CD4-positive, alpha-beta memory T cell (primary cell): Measurements from ENCODE around the gene PAEP. TPM values are rescaled to one million over a fixed set of nuclear protein-coding genes. Genes with fewer than 3 reads are reported as not detected.
A peak's percentile ranks its signal among the peaks of the same experiment; 100 is the strongest.

ENCODE experiments used
- CTCF ChIA-PET: fragments of 350-600 bp; sonication (Branson Sonifier 250); formaldehyde crosslinking; loops from one replicate; lab custom pipeline; 2021; ENCODE audit warnings: inconsistent platforms; ENCODE audit not compliant: partially characterized antibody; lab: Charles Lee
- POLR2A ChIA-PET: fragments of 350-600 bp; sonication (Branson Sonifier 250); formaldehyde crosslinking; loops from one replicate; lab custom pipeline; 2021; ENCODE audit not compliant: partially characterized antibody; lab: Charles Lee
- DNase-seq, 5 donors: peaks; one replicate each; pipeline versions ENCODE4 v3.0.0 to v3.0.0-alpha.2; 2020 to 2022; ENCODE audit warnings: mixed read lengths in 1 of 5
- H3K27ac ChIP-seq: one replicate; pipeline ENCODE4 v1.7.0; 2013; ENCODE audit warnings: low read depth, low read length
- H3K27me3 ChIP-seq: 2 replicates; pipeline ENCODE4 v1.7.0; 2013; ENCODE audit warnings: mild to moderate bottlenecking, low read length, moderate library complexity; ENCODE audit not compliant: insufficient read depth
- H3K36me3 ChIP-seq: 2 replicates; pipeline ENCODE4 v1.7.0; 2013; ENCODE audit warnings: mild to moderate bottlenecking, low read length, moderate library complexity; ENCODE audit not compliant: insufficient read depth
- H3K4me1 ChIP-seq: 2 replicates; pipeline ENCODE4 v1.7.0; 2013; ENCODE audit warnings: mild to moderate bottlenecking, low read length, moderate library complexity; ENCODE audit not compliant: insufficient read depth
- H3K4me3 ChIP-seq, 2 donors: one replicate each; pipeline ENCODE4 v1.7.0; 2013; ENCODE audit warnings: low read length in 2 of 2, mild to moderate bottlenecking in 1 of 2
- H3K9me3 ChIP-seq, 2 donors: one replicate each; pipeline ENCODE4 v1.7.0; 2013; ENCODE audit warnings: low read length in 2 of 2, control low read depth in 1 of 2; ENCODE audit not compliant: control insufficient read depth in 1 of 2
- H3K27ac Mint-ChIP-seq, 7 donors: one replicate each; pipeline ENCODE4 v1.8.0; 2020 to 2021; ENCODE audit warnings: mixed read lengths in 7 of 7, mild to moderate bottlenecking in 6 of 7, inconsistent platforms in 3 of 7, moderate library complexity in 3 of 7
- H3K27me3 Mint-ChIP-seq, 2 donors: one replicate each; pipeline ENCODE4 v1.8.0; 2020 to 2021; ENCODE audit warnings: mixed read lengths in 2 of 2
- H3K36me3 Mint-ChIP-seq, 2 donors: one replicate each; pipeline ENCODE4 v1.8.0; 2020 to 2021; ENCODE audit warnings: mixed read lengths in 2 of 2, inconsistent platforms in 1 of 2, mild to moderate bottlenecking in 1 of 2
- H3K4me1 Mint-ChIP-seq, 4 donors: one replicate each; pipeline ENCODE4 v1.8.0; 2020 to 2021; ENCODE audit warnings: mixed read lengths in 4 of 4, mild to moderate bottlenecking in 1 of 4
- H3K4me3 Mint-ChIP-seq, 8 donors: one replicate each; pipeline ENCODE4 v1.8.0; 2020 to 2021; ENCODE audit warnings: mixed read lengths in 8 of 8, mild to moderate bottlenecking in 7 of 8, moderate library complexity in 6 of 8, inconsistent platforms in 3 of 8
- H3K9me3 Mint-ChIP-seq, 8 donors: one replicate each; pipeline ENCODE4 v1.8.0; 2020 to 2021; ENCODE audit warnings: mixed read lengths in 8 of 8, mild to moderate bottlenecking in 5 of 8, inconsistent platforms in 3 of 8, moderate library complexity in 1 of 8
- intact Hi-C: fragments of 100-400 bp; cut with micrococcal nuclease; formaldehyde crosslinking; loops from one replicate; pipeline ENCODE4 v1.15.1; 2023
- polyA plus RNA-seq, 2 donors: library from polyadenylated mRNA; unstranded; fragments of 300-500 nt; fragmentation: Illumina TruSeq; gene quantifications; one replicate each; pipeline ENCODE4 v1.2.3, GENCODE V29; 2021
- total RNA-seq, 2 experiments: library from RNA; stranded (reverse); gene quantifications; one replicate each; pipeline ENCODE4 v1.2.3, GENCODE V29; 2021

Gene PAEP
- total and polyA plus RNA-seq, 4 experiments from 2014 or later, result not detected

GRCh38 chr9:135584934-135585333 is 23.4 kb downstream of the PAEP start:
- Histone ChIP-seq H3K9me3 (no peaks in the 10 kb centered on the region), H3K4me3 (no peak overlapping the region), H3K27ac (no peak overlapping the region), H3K27me3 (no peaks in the 10 kb centered on the region), H3K36me3 (no peaks in the 10 kb centered on the region), H3K4me1 (no peaks in the 10 kb centered on the region)
- H3K9me3 Mint-ChIP-seq, result no peaks in the 10 kb centered on the region
- no peak overlapping the region for H3K4me3 Mint-ChIP-seq
- no peaks in the 10 kb centered on the region for H3K4me1 Mint-ChIP-seq
- H3K27ac Mint-ChIP-seq, result no peak overlapping the region
- POLR2A ChIA-PET, result no interaction called here
- H3K36me3 Mint-ChIP-seq, result no peaks in the 10 kb centered on the region
- no peak for DNase-seq
- CTCF ChIA-PET, result no interaction called here
- H3K27me3 Mint-ChIP-seq, result peaks cover 3 to 18% of the 10 kb centered on the region in 2 donors
- intact Hi-C loops, result no loop called here

DNA sequence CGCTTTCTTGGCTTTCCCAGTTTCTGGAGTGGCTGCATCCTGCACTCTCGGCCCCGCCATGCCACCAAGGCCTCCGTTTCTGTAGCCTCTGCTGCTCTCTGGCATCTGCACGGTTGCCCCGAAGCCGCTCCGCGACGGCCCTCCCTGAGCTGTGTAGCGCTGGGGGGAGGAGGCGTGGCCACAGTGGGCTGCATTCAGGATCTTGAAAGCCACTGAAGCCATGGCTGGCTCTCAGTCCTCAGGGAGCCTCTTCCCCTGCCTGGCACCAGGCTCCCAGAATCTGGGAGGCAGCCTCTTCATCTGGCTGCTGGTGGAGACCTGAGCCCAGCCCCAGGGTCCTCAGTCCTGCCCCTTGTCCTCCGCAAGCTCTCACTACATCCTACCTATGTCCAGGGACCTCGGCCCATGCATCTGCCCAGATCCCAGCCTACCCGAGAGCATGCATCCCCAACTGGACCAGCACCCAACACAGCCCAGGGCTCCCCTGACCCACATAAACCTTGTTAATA is 25.1 kb downstream of the PAEP start:
- Histone ChIP-seq H3K27me3 (no peaks in the 10 kb centered on the region), H3K4me3 (no peak overlapping the region), H3K9me3 (no peaks in the 10 kb centered on the region), H3K36me3 (no peaks in the 10 kb centered on the region), H3K27ac (no peak overlapping the region), H3K4me1 (no peaks in the 10 kb centered on the region)
- H3K4me3 Mint-ChIP-seq, result peak overlapping the region in 1 of 8 donors; percentile 22
- no peaks in the 10 kb centered on the region for H3K4me1 Mint-ChIP-seq
- ChIA-PET POLR2A (no interaction called here), CTCF (no interaction called here)
- peaks cover 4 to 19% of the 10 kb centered on the region in 2 donors for H3K27me3 Mint-ChIP-seq
- no peaks in the 10 kb centered on the region for H3K9me3 Mint-ChIP-seq
- intact Hi-C loops, result no loop called here
- H3K36me3 Mint-ChIP-seq, result no peaks in the 10 kb centered on the region
- DNase-seq, result no peak
- no peak overlapping the region for H3K27ac Mint-ChIP-seq

DNA sequence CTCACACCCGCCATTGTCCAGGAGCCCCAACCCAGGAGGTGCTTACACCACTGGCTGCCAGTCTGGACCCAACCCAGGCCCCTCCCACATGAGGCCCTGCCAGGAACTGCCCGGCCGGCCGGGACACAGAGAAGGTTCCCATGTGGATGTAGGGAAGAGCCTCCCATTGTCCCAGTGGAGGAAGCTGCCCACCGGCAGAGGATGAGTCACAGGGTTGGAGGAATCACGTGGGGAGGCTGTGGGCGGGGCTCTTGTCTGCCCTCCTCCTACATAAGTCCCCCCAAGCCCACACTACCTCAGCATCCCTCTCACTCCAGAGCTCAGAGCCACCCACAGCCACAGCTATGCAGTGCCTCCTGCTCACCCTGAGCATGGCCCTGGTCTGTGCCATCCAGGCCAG is 26.1 kb downstream of the PAEP start:
- ChIA-PET CTCF (no interaction called here), POLR2A (no interaction called here)
- DNase-seq, result no peak
- H3K27me3 Mint-ChIP-seq, result peaks cover 4 to 17% of the 10 kb centered on the region in 2 donors
- Histone ChIP-seq H3K4me3 (no peak overlapping the region), H3K27me3 (no peaks in the 10 kb centered on the region), H3K27ac (no peak overlapping the region), H3K4me1 (no peaks in the 10 kb centered on the region), H3K36me3 (no peaks in the 10 kb centered on the region), H3K9me3 (no peaks in the 10 kb centered on the region)
- no peaks in the 10 kb centered on the region for H3K36me3 Mint-ChIP-seq
- intact Hi-C loops, result no loop called here
- H3K4me3 Mint-ChIP-seq, result no peak overlapping the region
- H3K9me3 Mint-ChIP-seq, result no peaks in the 10 kb centered on the region
- H3K4me1 Mint-ChIP-seq, result no peaks in the 10 kb centered on the region
- no peak overlapping the region for H3K27ac Mint-ChIP-seq

DNA sequence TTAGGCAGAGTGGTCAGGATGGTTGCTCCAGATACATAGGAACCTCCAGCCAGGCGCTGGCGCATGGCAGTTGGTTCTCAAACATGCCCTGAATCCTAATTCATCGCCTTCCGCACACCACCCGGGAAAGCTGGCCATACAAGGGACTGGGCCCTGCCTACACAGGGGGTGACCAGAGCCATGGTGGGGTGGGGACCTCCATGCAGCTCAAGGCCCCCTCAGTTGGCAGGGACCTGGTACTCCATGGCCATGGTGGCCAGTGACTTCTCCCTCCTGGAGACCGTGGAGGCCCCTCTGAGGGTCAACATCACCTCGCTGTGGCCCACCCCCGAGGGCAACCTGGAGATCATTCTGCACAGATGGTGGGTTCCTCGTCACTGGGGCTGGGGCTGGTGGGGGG is 26.8 kb downstream of the PAEP start:
- no peaks in the 10 kb centered on the region for H3K9me3 ChIP-seq
- H3K4me3 ChIP-seq, result no peak overlapping the region
- H3K4me1 ChIP-seq, result no peaks in the 10 kb centered on the region
- no peak overlapping the region for H3K27ac ChIP-seq
- Mint-ChIP-seq H3K27ac (no peak overlapping the region), H3K36me3 (no peaks in the 10 kb centered on the region), H3K9me3 (no peaks in the 10 kb centered on the region), H3K4me1 (no peaks in the 10 kb centered on the region), H3K27me3 (peaks cover 3 to 18% of the 10 kb centered on the region in 2 donors), H3K4me3 (no peak overlapping the region)
- no peaks in the 10 kb centered on the region for H3K27me3 ChIP-seq
- ChIA-PET POLR2A (no interaction called here), CTCF (no interaction called here)
- H3K36me3 ChIP-seq, result no peaks in the 10 kb centered on the region
- no peak for DNase-seq
- intact Hi-C loops, result no loop called here

- Histone ChIP-seq H3K27me3 (no peaks in the 10 kb centered on the region), H3K4me1 (no peaks in the 10 kb centered on the region), H3K27ac (no peak overlapping the region), H3K36me3 (no peaks in the 10 kb centered on the region), H3K4me3 (no peak overlapping the region), H3K9me3 (no peaks in the 10 kb centered on the region)
- Mint-ChIP-seq H3K4me1 (no peaks in the 10 kb centered on the region), H3K9me3 (no peaks in the 10 kb centered on the region), H3K36me3 (no peaks in the 10 kb centered on the region), H3K4me3 (no peak overlapping the region), H3K27ac (no peak overlapping the region), H3K27me3 (peaks cover 4 to 17% of the 10 kb centered on the region in 2 donors)
- intact Hi-C loops, result no loop called here
- no peak for DNase-seq
- CTCF ChIA-PET, result interaction anchor here (0.7 to 1.6 kb wide), 2 partner anchors 10 to 12 kb away, joined by 3 to 4 read pairs; no protein-coding TSS in a partner anchor
- POLR2A ChIA-PET, result no interaction called here
These were observed 27.5 kb downstream of the PAEP start for GRCh38 chr9:135588886-135589595.

- CTCF ChIA-PET, result interaction anchor here (0.7 to 1.6 kb wide), 2 partner anchors 9 to 11 kb away, joined by 3 to 4 read pairs; no protein-coding TSS in a partner anchor
These were observed 28.3 kb downstream of the PAEP start for GRCh38 chr9:135589596-135590485.

GRCh38 chr9:135590486-135591079 is 29.0 kb downstream of the PAEP start:
- Histone ChIP-seq H3K27me3 (no peaks in the 10 kb centered on the region), H3K4me1 (no peaks in the 10 kb centered on the region), H3K9me3 (no peaks in the 10 kb centered on the region), H3K4me3 (no peak overlapping the region), H3K36me3 (no peaks in the 10 kb centered on the region), H3K27ac (no peak overlapping the region)
- intact Hi-C loops, result no loop called here
- Mint-ChIP-seq H3K4me1 (no peaks in the 10 kb centered on the region), H3K36me3 (no peaks in the 10 kb centered on the region), H3K4me3 (no peak overlapping the region), H3K27ac (no peak overlapping the region), H3K27me3 (peaks cover 8 to 9% of the 10 kb centered on the region in 2 donors), H3K9me3 (peaks cover 0 to 4% (median 0%) of the 10 kb centered on the region in 8 donors)
- DNase-seq, result no peak
- ChIA-PET POLR2A (no interaction called here), CTCF (interaction anchor here (1.6 kb wide), 1 partner anchor 8 kb away, joined by 4 read pairs; no protein-coding TSS in a partner anchor)

More at GRCh38 chr9:135589596-135590485, 28.3 kb downstream of the PAEP start:
- no peaks in the 10 kb centered on the region for H3K27me3 ChIP-seq
- no peak overlapping the region for H3K4me3 Mint-ChIP-seq
- H3K4me1 ChIP-seq, result no peaks in the 10 kb centered on the region
- POLR2A ChIA-PET, result no interaction called here
- H3K36me3 Mint-ChIP-seq, result no peaks in the 10 kb centered on the region
- no peak overlapping the region for H3K4me3 ChIP-seq
- H3K9me3 Mint-ChIP-seq, result peaks cover 0 to 2% (median 0%) of the 10 kb centered on the region in 8 donors
- no peaks in the 10 kb centered on the region for H3K4me1 Mint-ChIP-seq
- intact Hi-C loops, result no loop called here
- no peak overlapping the region for H3K27ac Mint-ChIP-seq
- H3K27me3 Mint-ChIP-seq, result peaks cover 6 to 13% of the 10 kb centered on the region in 2 donors
- H3K36me3 ChIP-seq, result no peaks in the 10 kb centered on the region
- no peaks in the 10 kb centered on the region for H3K9me3 ChIP-seq
- no peak for DNase-seq
- no peak overlapping the region for H3K27ac ChIP-seq
